ENCODE measurements around the gene RIN1. TPM values are rescaled to one million over a fixed set of nuclear protein-coding genes. Genes with fewer than 3 reads are reported as not detected.

RIN1 gene
- total RNA-seq, 1 donor from 2014 or later = 3.8 TPM

GRCh38 chr11:66327171-66328030 lies 8.8 kb downstream of the RIN1 start:
- no peak for TF ChIP-seq CTCF (IDR thresholded peaks at IDR 0.05; ENCODE audit: insufficient read depth, low read length, poor library complexity, severe bottlenecking)
- H3K4me3 ChIP-seq (ENCODE audit: low read depth, low read length) = no peak overlapping the region
- DNase-seq (ENCODE audit: low read depth) = no peak
- no peaks in the 10 kb centered on the region for H3K27me3 ChIP-seq (ENCODE audit: control insufficient read depth, insufficient read depth, low read length)
- H3K36me3 ChIP-seq (ENCODE audit: control insufficient read depth, insufficient read depth, low read length) = no peaks in the 10 kb centered on the region

- no peak overlapping the region for H3K4me3 ChIP-seq (ENCODE audit: low read depth, low read length)
- DNase-seq (ENCODE audit: low read depth) = no peak
- no peaks in the 10 kb centered on the region for H3K36me3 ChIP-seq (ENCODE audit: control insufficient read depth, insufficient read depth, low read length)
- no peak for TF ChIP-seq CTCF (IDR thresholded peaks at IDR 0.05; ENCODE audit: insufficient read depth, low read length, poor library complexity, severe bottlenecking)
- no peaks in the 10 kb centered on the region for H3K27me3 ChIP-seq (ENCODE audit: control insufficient read depth, insufficient read depth, low read length)
These were observed 9.7 kb downstream of the RIN1 start for GRCh38 chr11:66326261-66327111.

GRCh38 chr11:66325263-66325671 lies 11.0 kb downstream of the RIN1 start:
- TF ChIP-seq CTCF (IDR thresholded peaks at IDR 0.05; ENCODE audit: insufficient read depth, low read length, poor library complexity, severe bottlenecking) = no peak
- no peaks in the 10 kb centered on the region for H3K36me3 ChIP-seq (ENCODE audit: control insufficient read depth, insufficient read depth, low read length)
- H3K4me3 ChIP-seq (ENCODE audit: low read depth, low read length) = no peak overlapping the region
- no peak for DNase-seq (ENCODE audit: low read depth)
- H3K27me3 ChIP-seq (ENCODE audit: control insufficient read depth, insufficient read depth, low read length) = no peaks in the 10 kb centered on the region

GRCh38 chr11:66324664-66325063 lies 11.6 kb downstream of the RIN1 start:
- no peak overlapping the region for H3K4me3 ChIP-seq (ENCODE audit: low read depth, low read length)
- no peaks in the 10 kb centered on the region for H3K36me3 ChIP-seq (ENCODE audit: control insufficient read depth, insufficient read depth, low read length)
- DNase-seq (ENCODE audit: low read depth) = no peak
- H3K27me3 ChIP-seq (ENCODE audit: control insufficient read depth, insufficient read depth, low read length) = no peaks in the 10 kb centered on the region
- no peak for TF ChIP-seq CTCF (IDR thresholded peaks at IDR 0.05; ENCODE audit: insufficient read depth, low read length, poor library complexity, severe bottlenecking)

GRCh38 chr11:66323684-66324083 lies 12.6 kb downstream of the RIN1 start:
- TF ChIP-seq CTCF (IDR thresholded peaks at IDR 0.05; ENCODE audit: insufficient read depth, low read length, poor library complexity, severe bottlenecking) = no peak
- no peak for DNase-seq (ENCODE audit: low read depth)

More at GRCh38 chr11:66323684-66324083, 12.6 kb downstream of the RIN1 start:
- no peak overlapping the region for H3K4me3 ChIP-seq (ENCODE audit: low read depth, low read length)
- H3K27me3 ChIP-seq (ENCODE audit: control insufficient read depth, insufficient read depth, low read length) = no peaks in the 10 kb centered on the region
- no peaks in the 10 kb centered on the region for H3K36me3 ChIP-seq (ENCODE audit: control insufficient read depth, insufficient read depth, low read length)
